Measurements from ENCODE around the gene CNN2. TPM values are rescaled to one million over a fixed set of nuclear protein-coding genes. Genes with fewer than 3 reads are reported as not detected.

Gene CNN2
- total and polyA plus RNA-seq, 9 of the 15 experiments (the other 6 are each of a cell fraction or from before 2014, with no cell fraction given): 12.1 to 174 (median 52.7) TPM

DNA sequence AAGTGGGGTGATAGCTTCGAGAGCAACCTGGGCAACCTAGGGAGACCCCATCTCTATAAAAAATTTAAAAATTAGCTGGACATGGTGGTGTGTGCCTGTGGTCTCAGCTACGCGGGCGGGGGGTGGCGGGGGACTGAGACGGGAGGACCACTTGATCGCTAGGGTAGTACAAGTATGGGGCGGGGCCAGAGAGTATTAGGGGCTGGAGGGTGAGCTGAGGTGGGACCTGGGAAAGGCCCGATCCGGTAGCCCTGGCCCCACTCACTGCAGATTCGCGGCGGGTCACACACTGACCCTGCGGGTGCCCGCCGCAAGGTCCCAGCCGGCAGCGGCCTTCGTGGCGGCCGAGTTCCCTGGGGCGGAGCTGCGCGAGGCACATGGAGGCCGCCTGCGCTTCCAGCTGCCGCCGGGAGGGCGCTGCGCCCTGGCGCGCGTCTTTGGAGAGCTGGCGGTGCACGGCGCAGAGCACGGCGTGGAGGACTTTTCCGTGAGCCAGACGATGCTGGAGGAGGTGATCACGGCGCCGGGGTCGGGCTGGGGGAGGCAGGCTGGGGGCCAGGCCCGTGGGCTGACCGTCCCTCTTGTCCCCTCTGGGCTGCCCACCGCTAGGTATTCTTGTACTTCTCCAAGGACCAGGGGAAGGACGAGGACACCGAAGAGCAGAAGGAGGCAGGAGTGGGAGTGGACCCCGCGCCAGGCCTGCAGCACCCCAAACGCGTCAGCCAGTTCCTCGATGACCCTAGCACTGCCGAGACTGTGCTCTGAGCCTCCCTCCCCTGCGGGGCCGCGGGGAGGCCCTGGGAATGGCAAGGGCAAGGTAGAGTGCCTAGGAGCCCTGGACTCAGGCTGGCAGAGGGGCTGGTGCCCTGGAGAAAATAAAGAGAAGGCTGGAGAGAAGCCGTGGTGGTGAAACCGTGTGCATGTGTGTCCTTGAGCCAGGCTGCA lies 38.5 kb downstream of the CNN2 start:
- CTCF ChIA-PET (ENCODE audit: low intra/inter-chr PET ratio): no interaction called here
- no peak overlapping the region for H3K27ac ChIP-seq (ENCODE audit: extremely low read depth, low read depth, low read length)
- no peaks in the 10 kb centered on the region for H3K79me2 ChIP-seq (ENCODE audit: control insufficient read depth, insufficient read depth, low read length)
- in situ Hi-C loops (cut with MboI): no loop called here
- H3K4me1 ChIP-seq (replicated peaks in 1 of 2; ENCODE audit: control insufficient read depth in 2 of 2, insufficient read depth in 2 of 2, low read length in 2 of 2): peaks cover 9 to 80% of the 10 kb centered on the region in 2 experiments
- H3K27me3 ChIP-seq (ENCODE audit: control insufficient read depth in 2 of 2, insufficient read depth in 2 of 2, low read length in 2 of 2): no peaks in the 10 kb centered on the region
- peak overlapping the region; percentile 1; the same call in 1 of the 2 replicates for H3K4me2 ChIP-seq (ENCODE audit: insufficient read depth, low read length)
- no peaks in the 10 kb centered on the region for H3K9me3 ChIP-seq (replicated peaks; ENCODE audit: control insufficient read depth, insufficient read depth, low read depth, low read length)
- H3K4me3 ChIP-seq: no peak overlapping the region
- FAIRE-seq (no peak), DNase-seq (ENCODE audit: extremely low read depth in 1 of 4, low spot score in 3 of 4) (peak in 1 of 4 experiments; percentile 72), ATAC-seq (peak; percentile 71)
- peaks cover 19% of the 10 kb centered on the region; the same call in 2 of the 3 replicates for H3K36me3 ChIP-seq (ENCODE audit: control insufficient read depth, insufficient read depth, low read length)
- peak overlapping the region in 1 of 2 experiments; percentile 85; a peak in 2 of 4 replicates for H3K9ac ChIP-seq (ENCODE audit: insufficient read depth in 1 of 2, low read depth in 2 of 2, low read length in 2 of 2)
- 57% methylated on average over 34 of the region's 60 CpGs for WGBS (ENCODE audit: insufficient coverage, low coverage, missing lambda C conversion rate)
- H4K20me1 ChIP-seq (replicated peaks; ENCODE audit: control insufficient read depth, insufficient read depth, low read length): no peaks in the 10 kb centered on the region
- no TSS peak for BruUV-seq (replicated peaks)
- H2AFZ ChIP-seq (ENCODE audit: low read depth, low read length): no peak overlapping the region
- intact Hi-C loops (cut with micrococcal nuclease): no loop called here
- no peaks in the 10 kb centered on the region for H3K9me1 ChIP-seq (ENCODE audit: control insufficient read depth, insufficient read depth, low read length)
- POLR2A ChIA-PET: interaction anchor here (1.3 to 1.5 kb wide), 2 partner anchors 11 to 18 kb away, joined by 3 to 5 read pairs; no protein-coding TSS in a partner anchor
- TF ChIP-seq RAD21 (CRISPR knock-in tag; conservative IDR thresholded peaks at IDR 0.05 in 1 of 2, IDR thresholded peaks at IDR 0.05 in 1 of 2) (0 out of 4 replicates have a peak, but pooled peaks of 1 of the 2 experiments have one; percentile 27), YY1 (IDR thresholded peaks at IDR 0.05; ENCODE audit: borderline replicate concordance in 1 of 3, control insufficient read depth in 1 of 3, extremely low read depth in 1 of 3, insufficient read depth in 3 of 3, insufficient read length in 1 of 3, insufficient replicate concordance in 2 of 3, low read depth in 1 of 3, low read length in 2 of 3) (peak in 1 of 3 experiments; percentile 33), ZBTB33 (CRISPR knock-in tag; IDR thresholded peaks at IDR 0.05) (peak; percentile 94), MEF2A (IDR thresholded peaks at IDR 0.05; ENCODE audit: control insufficient read depth, low read depth, low read length) (no peak), ZNF354B (CRISPR knock-in tag; IDR thresholded peaks at IDR 0.05) (no peak), RBM14 (IDR thresholded peaks at IDR 0.05; ENCODE audit: borderline replicate concordance, insufficient read depth, low read depth, low read length) (0 out of 2 replicates have a peak, but pooled peaks have one; percentile 66), NRF1 (conservative IDR thresholded peaks at IDR 0.05 in 1 of 2, IDR thresholded peaks at IDR 0.05 in 1 of 2) (peak; percentile 78 to 81), SMAD1 (IDR thresholded peaks at IDR 0.05; ENCODE audit: low read depth, low read length, partially characterized antibody) (no peak), CREM (IDR thresholded peaks at IDR 0.05; ENCODE audit: low read depth) (no peak), MBD2 (IDR thresholded peaks at IDR 0.05; ENCODE audit: borderline replicate concordance, low read depth) (0 out of 2 replicates have a peak, but pooled peaks have one; percentile 18), RBM22 (IDR thresholded peaks at IDR 0.05; ENCODE audit: low read depth, low read length, poor library complexity, severe bottlenecking) (peak; percentile 6), MAX (CRISPR knock-in tag; IDR thresholded peaks at IDR 0.05) (peak; percentile 79), L3MBTL2 (IDR thresholded peaks at IDR 0.05) (peak; percentile 90), ZNF586 (CRISPR knock-in tag; conservative IDR thresholded peaks at IDR 0.05) (no peak)
- TF ChIP-seq, protein P1, sequence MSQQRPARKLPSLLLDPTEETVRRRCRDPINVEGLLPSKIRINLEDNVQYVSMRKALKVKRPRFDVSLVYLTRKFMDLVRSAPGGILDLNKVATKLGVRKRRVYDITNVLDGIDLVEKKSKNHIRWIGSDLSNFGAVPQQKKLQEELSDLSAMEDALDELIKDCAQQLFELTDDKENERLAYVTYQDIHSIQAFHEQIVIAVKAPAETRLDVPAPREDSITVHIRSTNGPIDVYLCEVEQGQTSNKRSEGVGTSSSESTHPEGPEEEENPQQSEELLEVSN (IDR thresholded peaks at IDR 0.05; ENCODE audit: borderline replicate concordance in 1 of 2, extremely low read depth in 1 of 2, insufficient read depth in 1 of 2, insufficient read length in 1 of 2, low read depth in 1 of 2, low read length in 1 of 2, poor library complexity in 1 of 2, severe bottlenecking in 1 of 2): peak; percentile 76 to 93
